ENCODE measurements around the gene CRYGB. TPM values are rescaled to one million over a fixed set of nuclear protein-coding genes. Genes with fewer than 3 reads are reported as not detected.

CRYGB gene
- total and polyA plus RNA-seq, 2 experiments from 2014 or later: not detected

- Histone ChIP-seq H3K27me3 (no peaks in the 10 kb centered on the region), H3K36me3 (no peaks in the 10 kb centered on the region), H3K4me1 (ENCODE audit: low read depth) (no peaks in the 10 kb centered on the region), H3K4me3 (no peak overlapping the region), H3K27ac (no peak overlapping the region), H3K9me3 (ENCODE audit: low read depth) (no peaks in the 10 kb centered on the region)
- TF ChIP-seq, protein P1, sequence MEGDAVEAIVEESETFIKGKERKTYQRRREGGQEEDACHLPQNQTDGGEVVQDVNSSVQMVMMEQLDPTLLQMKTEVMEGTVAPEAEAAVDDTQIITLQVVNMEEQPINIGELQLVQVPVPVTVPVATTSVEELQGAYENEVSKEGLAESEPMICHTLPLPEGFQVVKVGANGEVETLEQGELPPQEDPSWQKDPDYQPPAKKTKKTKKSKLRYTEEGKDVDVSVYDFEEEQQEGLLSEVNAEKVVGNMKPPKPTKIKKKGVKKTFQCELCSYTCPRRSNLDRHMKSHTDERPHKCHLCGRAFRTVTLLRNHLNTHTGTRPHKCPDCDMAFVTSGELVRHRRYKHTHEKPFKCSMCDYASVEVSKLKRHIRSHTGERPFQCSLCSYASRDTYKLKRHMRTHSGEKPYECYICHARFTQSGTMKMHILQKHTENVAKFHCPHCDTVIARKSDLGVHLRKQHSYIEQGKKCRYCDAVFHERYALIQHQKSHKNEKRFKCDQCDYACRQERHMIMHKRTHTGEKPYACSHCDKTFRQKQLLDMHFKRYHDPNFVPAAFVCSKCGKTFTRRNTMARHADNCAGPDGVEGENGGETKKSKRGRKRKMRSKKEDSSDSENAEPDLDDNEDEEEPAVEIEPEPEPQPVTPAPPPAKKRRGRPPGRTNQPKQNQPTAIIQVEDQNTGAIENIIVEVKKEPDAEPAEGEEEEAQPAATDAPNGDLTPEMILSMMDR (IDR thresholded peaks at IDR 0.05; ENCODE audit: low read depth, low read length): no peak
- no peak for DNase-seq (ENCODE audit: low read depth in 1 of 2, low spot score in 1 of 2)
These were observed 19.2 kb upstream of the CRYGB start for GRCh38 chr2:208164951-208165755.

- Histone ChIP-seq H3K9me3 (ENCODE audit: low read depth) (no peaks in the 10 kb centered on the region), H3K4me1 (ENCODE audit: low read depth) (no peaks in the 10 kb centered on the region), H3K36me3 (no peaks in the 10 kb centered on the region), H3K4me3 (no peak within 1 kb of the TSS), H3K27me3 (no peaks in the 10 kb centered on the region), H3K27ac (no peak within 1 kb of the TSS)
- DNase-seq (ENCODE audit: low read depth in 1 of 2, low spot score in 1 of 2): no peak
- TF ChIP-seq, protein P1 (IDR thresholded peaks at IDR 0.05; ENCODE audit: low read depth, low read length): no peak
These were observed 17.5 kb upstream of the CRYGB start, which contains the start of gene CRYGA for GRCh38 chr2:208163489-208163888. CRYGA (minus strand) TSS chr2:208163589; CDS start chr2:208163556, 33 bp downstream.

GRCh38 chr2:208156439-208156838 is 10.5 kb upstream of the CRYGB start:
- H3K4me3 ChIP-seq: no peak overlapping the region
- H3K9me3 ChIP-seq (ENCODE audit: low read depth): no peaks in the 10 kb centered on the region

GRCh38 chr2:208153156-208153555 is 7.2 kb upstream of the CRYGB start:
- no peaks in the 10 kb centered on the region for H3K36me3 ChIP-seq
- no peak for DNase-seq (ENCODE audit: low read depth in 1 of 2, low spot score in 1 of 2)
- TF ChIP-seq, protein P1 (IDR thresholded peaks at IDR 0.05; ENCODE audit: low read depth, low read length): no peak

More at GRCh38 chr2:208156439-208156838, 10.5 kb upstream of the CRYGB start:
- TF ChIP-seq, protein P1 (IDR thresholded peaks at IDR 0.05; ENCODE audit: low read depth, low read length): no peak
- Histone ChIP-seq H3K27ac (no peak overlapping the region), H3K27me3 (no peaks in the 10 kb centered on the region), H3K36me3 (no peaks in the 10 kb centered on the region), H3K4me1 (ENCODE audit: low read depth) (no peaks in the 10 kb centered on the region)
- DNase-seq (ENCODE audit: low read depth in 1 of 2, low spot score in 1 of 2): no peak

GRCh38 chr2:208150956-208151355 is 5.0 kb upstream of the CRYGB start:
- Histone ChIP-seq H3K9me3 (ENCODE audit: low read depth) (no peaks in the 10 kb centered on the region), H3K27me3 (no peaks in the 10 kb centered on the region), H3K36me3 (no peaks in the 10 kb centered on the region), H3K4me1 (ENCODE audit: low read depth) (no peaks in the 10 kb centered on the region), H3K4me3 (no peak overlapping the region), H3K27ac (no peak overlapping the region)
- TF ChIP-seq, protein P1 (IDR thresholded peaks at IDR 0.05; ENCODE audit: low read depth, low read length): no peak
- no peak for DNase-seq (ENCODE audit: low read depth in 1 of 2, low spot score in 1 of 2)

More at GRCh38 chr2:208153156-208153555, 7.2 kb upstream of the CRYGB start:
- no peak overlapping the region for H3K27ac ChIP-seq
- H3K4me3 ChIP-seq: no peak overlapping the region
- no peaks in the 10 kb centered on the region for H3K4me1 ChIP-seq (ENCODE audit: low read depth)
- no peaks in the 10 kb centered on the region for H3K9me3 ChIP-seq (ENCODE audit: low read depth)
- no peaks in the 10 kb centered on the region for H3K27me3 ChIP-seq
